ENCODE data around the gene PPP6R3.

Gene PPP6R3

GRCh38 chr11:68569357-68569756 lies 108.8 kb downstream of the PPP6R3 start:
- DNase-seq, result no peak

DNA sequence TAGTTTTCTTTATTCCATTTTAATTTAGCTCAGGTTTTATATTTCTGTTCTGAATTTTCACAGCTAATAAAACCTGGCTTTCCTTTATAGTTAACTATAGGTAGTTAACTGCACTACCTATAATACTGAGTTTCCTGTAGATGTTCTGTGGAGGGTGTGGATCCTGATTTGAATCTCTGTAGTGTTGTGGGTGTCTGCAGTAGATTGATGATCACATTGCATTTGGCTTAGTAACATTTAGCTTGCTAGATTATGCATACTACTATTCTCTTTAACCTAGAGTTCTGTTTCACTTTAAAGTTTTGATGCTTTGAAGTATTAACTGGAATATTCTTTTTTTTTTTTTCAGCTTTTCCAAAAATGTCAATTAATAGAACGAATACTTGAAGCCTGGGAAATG lies 110.1 kb downstream of the PPP6R3 start:
- no peak for DNase-seq

DNA sequence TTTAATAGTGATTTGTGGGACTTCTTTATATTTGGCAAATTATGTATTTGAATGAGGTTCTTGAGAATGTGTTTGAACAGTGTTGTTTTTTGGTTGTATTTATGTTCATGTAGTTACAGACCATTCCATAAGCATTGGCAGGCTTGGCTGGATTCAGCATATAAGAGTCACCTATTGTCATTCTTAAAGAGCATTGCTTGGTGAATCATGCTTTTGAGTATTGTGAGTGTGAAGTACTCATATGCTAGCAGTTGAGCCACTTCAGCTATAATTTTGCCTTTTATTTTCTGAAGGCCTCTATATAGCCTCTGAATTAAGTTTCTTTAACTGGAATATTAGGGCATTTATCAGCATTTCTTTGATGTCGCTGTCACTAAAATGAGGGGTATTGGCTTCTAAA lies 113.8 kb downstream of the PPP6R3 start:
- no peak for DNase-seq

DNA sequence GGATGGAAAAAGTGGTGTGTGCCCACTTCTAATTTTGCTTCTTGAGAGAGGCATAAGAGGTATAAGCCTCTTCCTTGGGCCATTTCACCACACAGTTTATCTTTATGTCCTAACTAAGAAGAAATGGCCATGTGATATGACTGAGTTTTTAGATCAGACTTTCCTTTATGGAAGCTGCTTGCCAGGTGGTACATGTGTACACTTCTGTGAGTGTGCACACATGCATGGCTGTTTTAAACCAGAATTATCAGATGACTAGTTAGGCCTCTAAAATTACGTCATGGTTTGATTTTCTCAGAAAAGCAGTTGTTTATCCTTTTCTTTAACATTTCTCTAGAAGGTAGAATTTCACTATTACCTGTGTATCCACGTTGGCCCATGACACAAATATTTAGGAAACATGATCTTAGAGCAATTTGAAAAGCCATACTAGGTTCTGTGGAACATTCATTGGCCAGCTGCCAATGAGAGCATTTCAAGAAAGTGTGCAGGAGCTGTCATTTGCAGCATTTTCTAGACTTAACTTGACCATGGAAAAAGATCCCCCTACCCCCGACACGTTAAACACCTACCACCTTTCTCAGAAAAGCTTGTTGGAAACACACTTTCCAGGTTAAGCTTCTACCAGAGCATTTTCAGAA lies 114.6 kb downstream of the PPP6R3 start:
- no peak for DNase-seq

GRCh38 chr11:68579455-68579854 lies 118.9 kb downstream of the PPP6R3 start:
- peak; percentile 44 for DNase-seq

- no peak for DNase-seq
These were observed 120.9 kb downstream of the PPP6R3 start for GRCh38 chr11:68581439-68581838.

DNA sequence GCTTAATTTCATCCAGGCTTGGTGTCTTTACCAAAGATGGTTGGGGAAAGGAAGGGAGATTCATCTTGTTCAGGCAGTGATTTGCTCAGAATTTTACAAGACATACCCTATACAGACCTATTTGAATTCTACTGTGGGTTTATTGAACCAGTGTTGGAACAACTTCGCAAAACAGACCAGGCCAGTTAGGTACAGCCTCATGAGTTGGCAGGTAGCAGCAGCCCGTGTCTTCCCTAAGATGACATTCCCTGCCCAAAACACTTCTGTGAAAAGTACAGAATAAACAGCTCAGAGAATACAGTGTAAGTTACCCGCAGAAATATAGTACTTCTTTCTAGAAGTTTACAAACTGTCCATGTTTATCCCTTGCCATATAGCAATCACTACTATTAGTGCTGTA lies 121.3 kb downstream of the PPP6R3 start:
- no peak for DNase-seq

- no peak for DNase-seq
These were observed 122.0 kb downstream of the PPP6R3 start for GRCh38 chr11:68582416-68583040.

- DNase-seq, result no peak
These were observed 122.5 kb downstream of the PPP6R3 start for GRCh38 chr11:68583041-68583446.

- DNase-seq, result no peak
These were observed 123.5 kb downstream of the PPP6R3 start for GRCh38 chr11:68584097-68584496.

GRCh38 chr11:68584991-68585524 lies 124.5 kb downstream of the PPP6R3 start:
- DNase-seq, result no peak

DNA sequence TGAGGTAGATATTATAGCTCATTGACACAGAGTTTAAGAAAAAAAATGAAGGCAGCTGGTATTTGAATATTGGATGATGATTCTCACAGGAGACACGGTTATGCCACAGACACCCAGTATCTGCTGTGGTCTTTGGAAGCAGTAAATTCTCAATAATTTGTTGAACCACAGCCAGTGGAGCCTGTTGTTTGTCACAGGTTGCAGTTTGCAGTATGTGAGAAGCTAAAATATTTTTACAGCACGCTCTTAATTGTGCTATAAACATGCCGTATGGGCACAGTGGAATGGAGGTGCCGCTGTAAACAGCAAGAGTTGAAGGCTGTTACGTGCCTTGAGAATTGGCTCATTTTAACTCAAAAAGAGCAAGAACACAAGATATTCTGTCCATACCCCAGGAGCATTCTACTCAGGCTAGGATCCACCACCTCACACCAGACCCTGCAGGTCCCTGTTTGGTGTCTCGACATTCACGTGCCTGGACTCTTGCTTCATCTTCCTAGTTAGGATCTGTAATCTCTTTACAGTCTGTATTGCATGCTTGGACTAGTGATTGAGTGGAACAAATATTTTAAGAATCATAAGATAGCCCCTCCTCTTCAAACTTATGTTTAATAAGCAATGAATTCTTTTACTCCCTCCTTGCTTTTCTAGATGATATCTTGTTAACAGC lies 129.1 kb downstream of the PPP6R3 start:
- DNase-seq, result no peak

- no peak for DNase-seq
These were observed 131.2 kb downstream of the PPP6R3 start for GRCh38 chr11:68591719-68592118.

- no peak for DNase-seq
These were observed 132.9 kb downstream of the PPP6R3 start for GRCh38 chr11:68593441-68593840.

- DNase-seq, result no peak
These were observed 133.6 kb downstream of the PPP6R3 start for GRCh38 chr11:68594123-68594522.

GRCh38 chr11:68596231-68596630 lies 135.7 kb downstream of the PPP6R3 start:
- no peak for DNase-seq

DNA sequence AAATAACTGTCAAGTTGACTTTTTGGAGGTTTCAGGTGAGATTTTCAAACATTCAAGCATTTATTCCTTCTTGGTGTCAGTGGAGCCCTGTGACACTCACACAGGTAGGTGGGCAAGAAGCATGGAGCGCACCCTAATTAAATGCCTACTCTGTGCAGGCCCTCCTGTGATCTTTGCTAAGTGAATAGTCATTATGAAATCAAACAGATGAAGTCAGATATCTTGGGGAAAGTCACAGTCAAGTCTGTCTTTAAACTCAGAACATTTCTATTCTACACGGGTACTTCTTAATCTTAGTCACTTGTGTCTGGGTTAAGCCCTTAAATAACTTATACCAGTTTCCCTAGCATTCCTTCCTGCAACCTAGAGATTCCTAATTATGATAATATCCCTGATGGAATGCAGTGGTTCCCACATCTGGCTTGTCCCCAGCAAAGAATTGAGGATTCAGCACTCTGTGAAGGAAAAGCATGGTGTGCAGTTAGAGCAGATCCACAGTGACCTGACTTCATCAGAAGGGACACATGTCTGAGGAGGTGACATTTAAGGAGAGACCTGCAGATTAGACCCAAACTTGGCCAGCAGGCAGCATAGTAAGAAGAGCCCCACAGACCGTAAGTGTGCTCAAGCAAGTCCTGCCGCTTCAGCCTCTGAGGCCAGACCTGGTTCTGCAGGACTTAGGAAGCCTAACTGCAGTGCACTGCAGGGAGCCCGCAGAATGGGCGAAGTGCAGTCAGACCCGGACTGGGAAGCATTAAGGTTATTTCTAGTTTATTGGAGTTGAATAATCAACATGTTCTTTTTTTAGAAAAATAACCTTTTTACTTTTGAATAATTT lies 138.5 kb downstream of the PPP6R3 start:
- no peak for DNase-seq

- no peak for DNase-seq
These were observed 140.6 kb downstream of the PPP6R3 start for GRCh38 chr11:68601147-68601546.

- no peak for DNase-seq
These were observed 149.2 kb downstream of the PPP6R3 start for GRCh38 chr11:68609761-68610160.

- no peak for DNase-seq
These were observed 150.0 kb downstream of the PPP6R3 start for GRCh38 chr11:68610452-68611116.

- DNase-seq, result no peak
These were observed 155.1 kb downstream of the PPP6R3 start for GRCh38 chr11:68615657-68616056.

DNA sequence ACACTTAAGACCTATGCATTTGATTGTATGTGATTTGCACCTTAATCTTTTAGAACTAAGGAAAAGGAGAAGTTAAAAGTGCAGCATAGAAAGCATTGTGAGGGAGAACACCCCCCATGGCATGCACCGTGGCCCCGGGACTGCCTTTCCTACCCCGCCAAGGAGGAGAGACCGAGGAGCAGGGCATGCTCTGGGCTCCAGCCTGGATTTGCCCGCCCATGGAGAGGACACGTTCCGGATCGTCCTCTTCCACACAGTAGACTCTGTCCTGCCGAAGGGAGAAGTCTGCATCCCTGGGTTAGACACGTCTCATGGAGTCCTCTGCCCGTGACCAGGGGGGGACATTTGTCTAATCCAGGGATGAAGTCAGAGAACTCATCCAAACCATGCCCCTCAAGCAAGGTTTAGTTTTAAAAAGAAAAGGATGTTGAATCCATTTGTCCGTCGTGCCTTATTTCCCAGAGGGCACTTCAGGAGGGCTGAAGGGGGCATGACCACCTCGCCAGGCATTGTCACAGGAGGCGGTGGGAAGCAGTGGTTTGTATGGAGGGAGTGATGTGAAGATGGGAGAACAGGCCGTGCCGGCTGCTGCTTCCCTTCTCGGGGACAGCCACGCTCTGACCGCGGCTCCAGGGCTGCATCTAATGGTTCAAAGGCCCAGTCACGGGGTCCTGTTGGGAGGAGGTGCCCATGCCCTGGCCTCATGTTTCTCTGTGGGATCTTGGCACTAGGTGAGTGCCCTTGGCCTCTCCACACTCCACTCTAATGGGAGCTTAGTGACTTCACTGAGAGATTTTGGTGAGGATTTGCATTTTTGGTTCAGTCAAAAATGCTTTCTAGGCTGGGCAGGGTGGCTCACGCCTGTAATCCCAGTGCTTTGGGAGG lies 157.6 kb downstream of the PPP6R3 start:
- no peak for DNase-seq

Data from NCI-H526 treated with DMSO at 0.1 percent for 48 hours (cell line).